NCI-H1436 treated with DMSO at 0.1 percent for 48 hours (cell line): ENCODE measurements around the gene ITIH6.
"Not testable (repeated sequence)": the region's sequence is repeated elsewhere in the genome, so short reads cannot be mapped to it uniquely, and the experiment has no call there.

Source experiments
- DNase-seq: peaks from one replicate; lab custom pipeline; 2025; lab: John Stamatoyannopoulos, UW

ITIH6 gene

GRCh38 chrX:54798137-54798536, at the start of gene ITIH6:
Gene ITIH6, minus strand, starts transcription at chrX:54798255. Its CDS starts 45 bp downstream, at chrX:54798210.
- DNase-seq, result no peak

- DNase-seq, result not testable (repeated sequence)
Measured at GRCh38 chrX:54847700-54848099, 49.6 kb upstream of the ITIH6 start.

- no peak for DNase-seq
Measured at GRCh38 chrX:54843050-54843449, 45.0 kb upstream of the ITIH6 start.

- no peak for DNase-seq
Measured at GRCh38 chrX:54842607-54843006, 44.6 kb upstream of the ITIH6 start.

- peak; percentile 4 for DNase-seq
Measured at GRCh38 chrX:54841184-54841874, 43.3 kb upstream of the ITIH6 start.

- no peak for DNase-seq
Measured at GRCh38 chrX:54838583-54838982, 40.5 kb upstream of the ITIH6 start.

GRCh38 chrX:54826598-54826997, 28.5 kb upstream of the ITIH6 start:
- no peak for DNase-seq

- DNase-seq, result no peak
Measured at GRCh38 chrX:54825716-54826438, 27.8 kb upstream of the ITIH6 start.

- no peak for DNase-seq
Measured at GRCh38 chrX:54824722-54825121, 26.7 kb upstream of the ITIH6 start.

- DNase-seq, result no peak
Measured at GRCh38 chrX:54824195-54824594, 26.1 kb upstream of the ITIH6 start.

GRCh38 chrX:54821310-54821709, 23.3 kb upstream of the ITIH6 start:
- no peak for DNase-seq

- no peak for DNase-seq
Measured at GRCh38 chrX:54820737-54821136, 22.7 kb upstream of the ITIH6 start.

GRCh38 chrX:54819201-54819600, 21.1 kb upstream of the ITIH6 start:
- DNase-seq, result no peak

GRCh38 chrX:54818221-54818620, 20.2 kb upstream of the ITIH6 start:
- no peak for DNase-seq

GRCh38 chrX:54817220-54817820, 19.3 kb upstream of the ITIH6 start:
- DNase-seq, result no peak

- no peak for DNase-seq
Measured at GRCh38 chrX:54812306-54812705, 14.3 kb upstream of the ITIH6 start.

- no peak for DNase-seq
Measured at GRCh38 chrX:54811301-54811885, 13.3 kb upstream of the ITIH6 start.

GRCh38 chrX:54810532-54810931, 12.5 kb upstream of the ITIH6 start:
- DNase-seq, result no peak

- DNase-seq, result peak; percentile 97
Measured at GRCh38 chrX:54808605-54809483, 10.8 kb upstream of the ITIH6 start.

GRCh38 chrX:54808109-54808604, 10.1 kb upstream of the ITIH6 start:
- peak; percentile 31 for DNase-seq

GRCh38 chrX:54807524-54808108, 9.6 kb upstream of the ITIH6 start, which contains the start of gene MAGED2:
Gene MAGED2, plus strand, starts transcription at chrX:54807745. Its CDS starts 1,587 bp downstream, at chrX:54809332.
- DNase-seq, result no peak
